H1 (cell line): ENCODE measurements around the gene CADM2. TPM values are rescaled to one million over a fixed set of nuclear protein-coding genes. Genes with fewer than 3 reads are reported as not detected.

Source experiments
- CBX8 ChIP-seq: fragments of 300-800, 300-1000 bp; sonication (generic); IDR thresholded peaks from 2 replicates; pipeline ENCODE4 v1.7.1; 2016; ENCODE audit warnings: low read depth, low read length, borderline replicate concordance
- POU5F1 ChIP-seq: IDR thresholded peaks from 2 replicates; pipeline ENCODE4 v1.6.1; 2011; ENCODE audit warnings: low read depth, mild to moderate bottlenecking, low read length, moderate library complexity
- SRF ChIP-seq: IDR thresholded peaks from 2 replicates; pipeline ENCODE4 v1.6.1; 2011; ENCODE audit warnings: mild to moderate bottlenecking, low read depth, low read length, moderate library complexity
- polyA plus RNA-seq, 7 experiments: library from polyadenylated mRNA; depleted of rRNA in 3 of 7; stranded (reverse) in 5 of 7; unstranded in 2 of 7; fragments of >200 nt in 5 of 7; fragments of 200-250 nt in 2 of 7; gene quantifications; 1 replicate in 5 of 7; 2 replicates in 1 of 7; 4 replicates in 1 of 7; pipeline versions ENCODE4 v1.2.1 to v1.2.3, GENCODE V29; 2011 to 2013; ENCODE audit warnings: missing spikeins in 2 of 7, mixed read lengths in 2 of 7
- total RNA-seq: library from RNA; stranded (reverse); fragmentation: NEBNext Ultra II Directional; extraction: Animal tissue kit (Norgen Biotek cat#: 25700); gene quantifications from 2 replicates; pipeline ENCODE4 v1.2.1, GENCODE V29; 2021

The CADM2 gene
- total and polyA plus RNA-seq, 2 of the 8 experiments (the other 6 are each of a cell fraction or from before 2014, with no cell fraction given): 14.9 to 20.9 TPM

DNA sequence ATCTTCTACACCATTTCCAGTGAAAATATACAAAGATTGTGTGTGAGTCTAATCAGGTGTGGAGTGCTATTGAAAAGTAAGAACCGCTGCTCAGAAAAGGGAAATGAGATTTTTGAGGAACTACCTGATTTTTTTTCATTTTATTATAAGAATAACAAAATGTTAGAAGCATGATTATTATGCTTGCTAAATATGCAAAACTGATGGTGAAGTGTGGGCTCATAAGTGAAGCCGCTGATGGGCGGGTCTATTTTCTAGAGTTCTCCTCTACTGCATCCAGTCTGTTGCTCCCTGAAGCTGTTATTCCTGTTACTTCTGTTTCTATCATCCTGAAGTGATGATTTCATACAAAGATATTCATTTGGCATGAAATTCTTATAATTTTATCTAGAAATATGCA lies 612.0 kb downstream of the CADM2 start (continued):
- TF ChIP-seq CBX8 (no peak), POU5F1 (no peak), SRF (no peak)
